Cardiac septum (tissue), 1 donor: Measurements from ENCODE around the gene DNM1L. TPM values are rescaled to one million over a fixed set of nuclear protein-coding genes. Genes with fewer than 3 reads are reported as not detected.

Experiments used
- DNase-seq: peaks from one replicate; pipeline ENCODE4 v3.0.0-alpha.2; 2020; ENCODE audit warnings: low spot score
- intact Hi-C: fragments of 100-400 bp; cut with DNase I; formaldehyde crosslinking; loops from one replicate; pipeline ENCODE4 v1.14.0; 2022
- total RNA-seq: library from RNA; stranded (reverse); fragmentation: NEBNext Ultra II Directional; extraction: Animal tissue kit (Norgen Biotek cat#: 25700); gene quantifications from one replicate; pipeline ENCODE4 v1.2.1, GENCODE V29; 2021
- donor health status: DM: no; HTN: no; CAD: no.

The DNM1L gene
- total RNA-seq, 1 donor from 2014 or later = 67.3 TPM

DNA sequence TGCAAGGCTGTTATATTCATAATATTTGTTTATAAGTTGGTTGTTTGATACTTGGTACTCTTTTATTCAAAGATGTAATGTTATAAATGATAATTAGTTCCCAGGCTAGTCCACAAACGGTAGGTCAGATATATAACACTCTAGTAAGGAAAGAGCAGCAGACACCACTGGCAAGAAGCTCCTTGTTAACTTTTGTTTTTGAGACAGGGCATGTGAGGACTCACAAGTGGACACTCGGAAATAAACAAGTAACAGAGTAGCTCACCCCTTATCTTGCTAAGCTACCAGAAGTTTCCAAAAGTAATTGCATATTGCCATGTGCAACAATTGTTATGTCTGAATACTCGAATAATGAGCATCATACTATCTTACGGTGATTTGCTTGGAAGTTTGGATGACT, 115.2 kb downstream of the DNM1L start:
- intact Hi-C loops = loop anchor here (10.0 kb wide), 1 partner anchor 121 kb away; no protein-coding TSS in a partner anchor
- DNase-seq = no peak

Other genes with a start within 250 kb of the DNM1L start
- 11.6 TPM for gene YARS2, start 76.6 kb downstream of the DNM1L start, total RNA-seq
- 463 TPM for gene PKP2, start 217.5 kb downstream of the DNM1L start, total RNA-seq